Putamen (tissue), 1 donor: ENCODE results near the gene PTPRO.
A peak's percentile ranks its signal among the peaks of the same experiment; 100 is the strongest.

Experiments
- DNase-seq: peaks from one replicate; pipeline ENCODE4 v3.0.0-alpha.2; 2016; ENCODE audit warnings: low spot score

PTPRO gene

GRCh38 chr12:15558915-15559528 lies 236.7 kb downstream of the PTPRO start:
- peak; percentile 57 for DNase-seq

GRCh38 chr12:15561396-15561795 lies 239.1 kb downstream of the PTPRO start:
- no peak for DNase-seq

- no peak for DNase-seq
Measured at GRCh38 chr12:15562263-15562662, 240.0 kb downstream of the PTPRO start.

GRCh38 chr12:15563663-15564062 lies 241.4 kb downstream of the PTPRO start:
- no peak for DNase-seq

GRCh38 chr12:15574353-15574752 lies 252.0 kb downstream of the PTPRO start:
- no peak for DNase-seq

- DNase-seq: no peak
Measured at GRCh38 chr12:15575671-15576541, 253.6 kb downstream of the PTPRO start.

GRCh38 chr12:15580431-15580830 lies 258.1 kb downstream of the PTPRO start:
- DNase-seq: no peak

GRCh38 chr12:15581006-15581405 lies 258.7 kb downstream of the PTPRO start:
- DNase-seq: no peak

GRCh38 chr12:15583804-15584203 lies 261.5 kb downstream of the PTPRO start:
- DNase-seq: no peak

GRCh38 chr12:15584366-15585041 lies 262.2 kb downstream of the PTPRO start:
- DNase-seq: peak; percentile 66

GRCh38 chr12:15589328-15590032 lies 267.2 kb downstream of the PTPRO start:
- DNase-seq: no peak

- peak; percentile 78 for DNase-seq
Measured at GRCh38 chr12:15590180-15590826, 268.0 kb downstream of the PTPRO start.

- no peak for DNase-seq
Measured at GRCh38 chr12:15591811-15592210, 269.5 kb downstream of the PTPRO start.

- no peak for DNase-seq
Measured at GRCh38 chr12:15592934-15593333, 270.6 kb downstream of the PTPRO start.

- DNase-seq: no peak
Measured at GRCh38 chr12:15596174-15596573, 273.9 kb downstream of the PTPRO start.

- DNase-seq: no peak
Measured at GRCh38 chr12:15597125-15597830, 275.0 kb downstream of the PTPRO start.

GRCh38 chr12:15599266-15600037 lies 277.1 kb downstream of the PTPRO start:
- no peak for DNase-seq

- DNase-seq: no peak
Measured at GRCh38 chr12:15600223-15600935, 278.1 kb downstream of the PTPRO start.

GRCh38 chr12:15601210-15601800 lies 279.0 kb downstream of the PTPRO start:
- DNase-seq: no peak
